HG03280 (cell line): Measurements from ENCODE around the gene ABL1.
"Not testable (repeated sequence)": the region's sequence is repeated elsewhere in the genome, so short reads cannot be mapped to it uniquely, and the experiment has no call there.

Experiments used
- ATAC-seq: cut with Tn5 transposase; IDR thresholded peaks from one replicate; pipeline ENCODE4 v1.9.1; 2021; ENCODE audit warnings: mild to moderate bottlenecking, moderate library complexity; ENCODE audit not compliant: unreplicated experiment

ABL1 gene

DNA sequence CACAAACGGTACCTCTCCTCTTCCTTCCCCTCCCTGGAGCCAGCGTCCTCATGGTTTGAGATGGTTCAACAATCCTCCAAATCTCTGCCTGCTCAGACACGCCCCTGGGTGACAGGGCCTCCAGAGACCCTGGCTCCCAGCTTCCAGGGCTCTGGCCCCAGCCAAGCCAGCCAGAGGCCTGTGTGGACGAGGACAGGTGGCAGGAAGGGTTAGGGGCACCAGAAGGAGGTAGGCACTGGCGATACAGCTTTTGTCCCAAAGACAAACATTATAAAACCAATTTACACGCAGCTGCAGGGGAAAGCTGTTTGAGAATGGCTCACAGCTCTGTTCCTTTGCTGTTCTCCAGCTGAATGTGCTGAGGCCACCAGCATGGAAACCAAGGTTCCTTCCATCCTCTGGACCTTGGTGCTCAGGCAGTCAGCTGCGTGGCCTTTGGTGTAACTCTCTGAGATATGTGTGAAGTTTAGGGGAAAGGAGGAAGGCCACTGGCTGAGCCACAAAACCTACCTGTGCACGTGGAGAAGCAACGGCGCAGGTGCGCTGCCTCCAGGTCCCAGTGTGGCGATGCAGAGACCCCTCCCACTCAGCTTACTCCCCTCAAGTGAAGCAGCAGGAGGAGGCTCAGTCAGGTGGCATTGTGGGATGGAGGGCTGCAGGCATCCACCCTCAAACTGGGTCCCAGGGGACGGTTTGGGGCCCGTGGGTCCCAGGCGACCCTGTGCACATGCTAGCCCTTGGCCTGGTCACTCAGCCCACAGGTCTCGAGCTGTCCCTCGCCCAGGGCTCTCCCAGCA lies 65.8 kb downstream of the ABL1 start:
- ATAC-seq, result no peak

DNA sequence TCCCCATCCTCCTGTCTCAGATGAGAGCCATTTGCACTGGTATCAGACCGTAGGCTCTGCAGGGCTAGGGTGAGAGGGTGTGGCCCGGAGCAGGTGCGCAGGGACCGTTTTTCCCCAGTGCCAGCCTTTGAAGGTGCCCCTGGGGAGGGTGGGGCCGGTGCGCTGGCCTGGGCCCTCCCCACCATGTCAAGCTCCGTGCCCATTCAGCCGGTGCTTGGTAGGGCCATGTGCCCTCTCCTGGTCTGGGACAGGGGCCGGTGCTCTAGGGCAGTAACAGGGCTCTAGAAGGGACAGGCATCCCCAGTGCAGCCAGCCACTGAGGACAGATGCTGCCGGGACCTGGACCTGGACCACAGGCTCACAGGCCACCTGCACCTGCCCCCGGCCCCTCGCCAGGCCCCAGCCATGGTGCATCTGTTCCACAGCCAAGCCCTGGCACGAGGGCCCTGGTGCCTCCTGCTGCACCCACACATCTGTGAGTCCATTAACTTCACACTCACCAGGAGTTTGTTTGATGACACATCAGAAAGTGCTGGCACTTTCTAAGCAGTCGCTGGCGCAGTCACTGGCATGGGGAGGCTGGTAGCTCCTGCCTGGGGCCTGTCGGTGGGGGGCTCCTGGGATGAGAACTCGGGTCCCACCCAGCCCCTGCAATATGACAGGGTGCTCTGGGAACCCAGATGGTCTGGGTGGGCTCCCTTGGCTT lies 66.6 kb downstream of the ABL1 start:
- ATAC-seq, result no peak

DNA sequence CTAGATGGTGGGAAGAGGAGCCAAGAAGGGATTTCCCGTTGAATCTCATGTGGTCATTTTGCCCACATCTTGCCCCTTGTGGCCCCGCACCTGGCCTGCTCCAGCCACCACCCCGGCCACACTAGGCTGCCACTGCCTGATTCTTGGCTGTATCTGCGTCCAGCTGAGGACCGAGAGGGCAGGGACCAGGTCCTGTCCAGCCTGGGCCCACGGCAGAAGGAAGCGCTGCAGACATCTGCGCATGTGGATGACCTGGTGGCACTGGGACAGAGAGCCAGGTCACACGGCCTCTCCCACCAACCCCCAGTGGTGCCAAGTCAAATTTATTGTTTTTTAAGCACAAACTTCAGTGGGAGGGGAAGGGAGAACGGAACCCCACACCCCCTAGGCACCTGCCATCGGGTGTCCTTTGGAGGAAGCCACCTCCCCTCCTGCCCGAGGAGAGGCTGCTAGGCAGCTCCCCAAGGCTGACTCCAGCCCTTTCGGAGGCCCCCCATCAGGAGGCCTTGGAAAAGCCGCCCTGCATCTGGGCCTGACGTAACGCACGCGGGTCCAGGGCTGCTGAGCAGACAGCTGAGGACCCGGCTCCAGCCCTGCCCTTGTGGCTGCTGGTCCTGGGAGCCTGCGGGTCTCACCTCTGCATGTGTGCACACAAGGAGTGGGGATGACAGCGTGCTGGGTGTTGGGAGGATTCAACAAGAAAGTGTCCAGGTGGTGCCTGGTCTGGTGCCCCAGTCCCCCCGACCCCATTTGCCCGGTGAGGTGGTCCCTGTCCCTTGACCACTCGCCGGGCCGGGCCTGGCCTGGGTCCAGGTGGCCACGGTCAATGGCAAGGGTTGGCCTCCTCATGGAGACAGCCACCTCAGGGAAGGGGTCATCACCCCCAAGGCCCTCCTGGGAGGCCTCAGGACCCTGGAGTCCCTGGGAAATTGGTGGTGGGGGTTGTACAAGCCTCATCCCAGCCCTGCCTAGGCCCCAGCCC lies 67.4 kb downstream of the ABL1 start:
- no peak for ATAC-seq

DNA sequence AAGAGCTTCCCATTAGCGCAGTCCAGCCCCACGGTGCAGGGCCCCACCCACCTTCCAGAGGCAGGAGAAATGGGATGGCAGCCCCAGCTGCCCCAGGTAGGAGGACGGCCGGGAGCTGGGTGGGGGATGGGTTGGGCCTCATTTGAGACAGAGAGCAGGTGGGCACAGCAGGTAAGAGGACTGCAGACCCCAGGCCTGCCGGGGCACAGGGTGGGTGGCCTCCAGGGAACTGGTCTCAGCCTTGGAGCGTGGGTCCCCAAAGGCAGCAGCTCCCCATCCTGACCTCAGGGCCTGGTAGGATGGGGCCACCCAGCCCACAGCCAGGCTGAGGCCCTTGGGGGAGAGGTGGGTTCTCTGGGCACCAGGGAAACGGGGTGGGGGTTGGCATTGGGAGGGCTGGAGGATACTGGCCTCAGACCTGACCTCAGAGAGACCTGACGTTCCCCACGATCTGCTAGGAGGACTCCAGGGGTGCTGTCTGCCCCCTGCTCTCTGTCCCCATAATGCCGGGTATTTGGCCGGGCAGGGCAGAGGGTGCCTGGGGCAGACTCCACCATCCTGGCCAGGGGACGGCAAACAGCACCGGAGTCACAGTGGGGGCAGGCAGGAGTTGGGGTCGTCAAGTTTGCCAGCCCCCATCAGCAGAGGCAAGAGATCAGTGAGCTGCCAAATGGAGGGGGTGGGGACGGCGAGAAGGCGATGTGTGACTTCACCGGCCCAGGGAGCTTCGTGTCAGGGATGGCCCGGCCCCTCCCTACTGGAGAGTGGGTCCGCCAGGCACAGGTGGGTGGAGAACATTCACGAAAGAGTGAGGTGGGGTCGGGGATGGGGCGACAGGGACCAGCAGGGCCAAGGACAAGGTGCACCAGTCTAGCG lies 68.4 kb downstream of the ABL1 start:
- ATAC-seq, result no peak

DNA sequence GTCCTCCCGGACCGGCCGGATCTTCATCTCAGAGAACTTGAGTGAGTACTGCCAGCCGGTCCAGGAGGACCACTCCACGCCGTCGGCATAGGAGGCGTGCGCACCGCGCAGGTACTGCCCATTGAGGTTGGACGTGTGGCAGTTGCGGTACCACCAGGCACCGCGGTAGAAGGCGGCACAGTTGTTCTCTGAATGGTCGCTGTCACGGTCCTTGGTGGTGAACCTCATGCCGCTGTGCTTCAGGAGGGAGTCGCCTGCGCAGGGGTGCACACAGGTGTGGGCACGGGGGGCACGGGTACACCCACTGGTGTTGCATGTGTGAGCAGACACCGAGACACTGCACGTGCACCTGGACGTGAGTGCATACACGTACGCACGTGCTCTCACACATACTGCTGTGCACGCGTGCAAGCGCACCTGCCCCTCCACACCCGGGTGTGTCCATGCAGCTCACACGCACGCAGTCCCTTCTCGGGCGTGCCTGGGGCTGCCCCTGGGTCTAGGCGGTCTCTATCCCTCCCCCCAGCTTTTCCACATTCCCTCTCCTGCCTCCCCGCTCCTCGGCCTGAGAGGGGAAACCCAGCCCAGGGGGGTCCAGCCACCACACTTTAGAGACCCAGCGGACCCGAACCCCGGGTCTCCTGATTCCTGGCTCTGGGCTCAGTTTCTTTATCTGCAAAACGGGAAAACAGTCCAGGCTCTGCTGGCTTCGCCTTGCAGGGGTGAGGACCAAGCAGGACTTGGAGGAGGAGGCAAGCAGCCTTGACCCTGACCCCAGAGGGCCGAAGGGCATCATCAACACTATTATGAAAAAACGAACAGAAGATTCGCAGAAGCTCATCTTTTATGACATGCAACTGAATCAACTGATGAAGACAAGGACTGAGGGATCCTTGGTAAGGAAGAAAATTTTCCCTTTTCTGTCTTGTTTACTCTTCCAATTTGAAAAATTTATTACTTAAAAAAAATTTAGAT lies 69.3 kb downstream of the ABL1 start:
- no peak for ATAC-seq

DNA sequence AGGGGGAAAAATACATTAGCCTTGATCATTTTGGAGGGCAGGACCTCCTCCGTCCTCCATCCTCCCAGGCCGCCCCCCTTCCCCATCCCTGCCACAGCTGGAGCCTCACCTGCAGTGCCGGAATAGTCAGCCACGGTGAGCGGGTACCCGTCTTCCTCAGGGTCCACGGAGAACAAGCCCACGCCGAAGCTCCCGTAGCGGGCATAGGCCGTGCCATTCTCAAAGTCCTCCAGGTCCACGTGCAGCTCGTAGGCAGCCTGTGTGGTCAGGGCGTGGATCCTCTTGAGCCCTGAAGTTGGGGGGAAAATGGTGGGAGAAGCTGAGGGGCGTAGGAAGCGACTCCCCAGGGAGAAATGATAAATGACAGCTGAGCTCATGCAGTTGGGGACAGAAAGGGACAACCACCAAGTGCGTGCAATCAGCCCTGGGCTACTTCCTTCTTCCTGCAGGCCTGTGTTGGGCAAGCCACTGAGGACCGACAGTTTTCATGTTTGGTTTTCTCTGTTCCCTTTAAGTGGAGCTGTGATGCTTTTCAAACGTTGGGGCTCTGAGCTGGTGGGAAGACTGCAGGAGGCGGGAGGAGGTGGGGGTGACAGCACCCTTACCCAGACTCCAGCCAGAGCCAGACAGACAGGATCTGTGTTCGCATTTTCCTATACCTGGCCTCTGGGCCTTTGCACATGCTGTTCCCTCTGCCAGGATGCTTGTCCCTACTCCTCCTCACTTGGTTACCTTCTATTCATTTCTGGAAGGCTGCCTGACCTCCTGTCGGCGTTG lies 70.3 kb downstream of the ABL1 start:
- ATAC-seq, result no peak

DNA sequence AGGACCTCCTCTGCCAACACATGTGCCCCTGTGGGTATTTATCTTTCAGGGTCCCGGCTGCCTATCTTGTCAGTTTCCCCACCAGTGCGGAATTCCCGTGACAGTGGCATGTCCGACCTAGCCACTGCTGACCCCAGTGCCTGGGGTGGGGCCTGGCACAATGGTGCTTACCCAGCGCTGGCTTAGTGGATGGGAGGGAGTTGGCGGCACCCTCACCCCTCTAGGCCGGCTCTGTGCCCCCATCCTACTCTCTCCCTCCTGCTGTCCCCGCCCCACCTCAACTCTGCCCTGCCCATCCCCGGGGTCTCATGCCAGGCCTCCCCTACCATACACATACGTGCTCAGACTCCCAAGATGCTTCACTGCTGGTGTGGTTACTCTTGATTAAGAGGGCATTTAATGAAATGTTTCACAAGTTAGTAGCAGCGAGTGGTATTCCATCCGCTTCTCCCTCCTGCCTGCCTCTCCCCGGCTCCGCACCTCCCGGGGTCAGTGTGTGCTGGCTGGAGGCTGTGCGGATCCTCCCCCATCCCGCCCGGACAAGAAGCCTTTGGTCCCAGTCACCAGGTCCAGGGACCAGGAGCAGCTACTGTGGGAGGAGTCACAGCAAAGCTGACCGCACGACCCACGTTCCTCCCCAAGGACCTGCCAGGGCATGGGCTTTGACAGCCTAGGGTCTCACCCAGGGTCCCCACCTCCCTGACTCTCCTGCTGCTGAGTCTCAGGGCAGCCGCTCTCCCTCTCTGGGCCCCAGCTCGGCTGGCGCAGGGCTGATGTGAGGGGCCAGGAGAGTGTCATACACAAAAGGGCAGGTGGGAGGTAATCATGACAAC lies 71.1 kb downstream of the ABL1 start:
- ATAC-seq, result no peak

DNA sequence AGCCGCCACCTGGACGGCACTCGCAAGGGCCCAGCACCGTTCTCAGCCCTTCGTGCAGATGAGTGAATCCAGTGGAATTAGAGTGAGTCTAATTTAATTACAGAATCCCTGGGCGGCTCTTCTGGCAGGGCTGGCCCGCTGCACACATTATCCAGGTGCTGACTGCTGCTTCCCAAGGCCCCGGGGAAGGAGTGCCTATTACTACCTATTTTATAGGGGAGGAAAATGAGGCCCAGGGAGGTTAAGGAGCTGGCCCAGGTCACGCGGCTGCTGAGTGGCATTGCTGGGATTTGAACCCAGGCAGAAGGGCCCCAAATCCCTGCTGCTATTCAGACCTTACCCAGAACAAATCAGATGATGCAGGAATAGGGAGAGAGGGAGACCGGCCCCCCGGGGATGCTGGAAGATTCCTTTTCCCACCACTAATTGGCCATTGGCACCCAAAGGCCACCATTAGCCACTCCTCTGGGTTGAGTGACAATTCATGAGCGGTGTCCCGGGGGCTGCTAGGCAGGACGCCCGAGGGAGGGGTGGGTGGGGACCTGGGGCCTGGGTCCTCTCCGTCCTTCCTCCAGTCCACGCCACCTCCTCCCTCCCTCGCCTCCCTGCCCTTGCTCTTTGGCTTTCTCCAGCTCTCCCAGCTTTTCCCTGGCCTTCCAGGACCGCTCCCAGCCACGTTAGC lies 71.8 kb downstream of the ABL1 start:
- no peak for ATAC-seq

DNA sequence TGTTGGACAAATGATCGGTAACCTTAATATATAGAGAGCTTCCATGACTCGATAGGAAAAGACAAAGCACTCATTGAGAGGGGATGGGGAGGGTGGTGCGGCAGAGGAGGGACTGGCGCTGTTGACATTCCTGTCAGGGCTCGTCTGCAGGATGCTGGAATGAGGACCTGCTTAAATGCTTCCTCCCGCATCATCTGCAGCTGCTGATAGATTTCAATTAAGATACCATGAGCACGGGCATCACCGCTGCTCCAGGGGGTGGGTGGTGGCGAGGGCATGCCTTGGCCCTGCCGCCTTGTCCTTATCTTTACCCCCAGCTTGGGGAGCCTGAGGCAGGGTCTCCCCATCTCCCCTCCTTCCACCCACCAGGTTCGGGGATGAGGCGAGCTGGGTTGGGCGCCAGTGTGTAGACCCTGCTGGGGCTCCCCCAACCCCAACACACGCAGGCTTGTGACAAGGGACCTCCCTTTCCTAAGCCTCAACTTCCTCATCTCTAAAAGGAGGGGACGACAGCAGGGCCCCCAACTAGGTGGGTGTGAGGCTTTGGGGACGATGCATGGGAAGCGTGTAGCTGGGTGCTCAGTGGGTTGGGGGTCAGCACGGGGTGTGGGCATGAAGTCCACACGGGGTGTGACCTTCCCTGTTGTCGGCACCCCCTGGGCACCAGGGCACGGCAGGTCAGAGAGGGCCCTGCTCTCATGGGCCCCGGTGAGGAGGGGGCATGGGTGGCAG lies 73.3 kb downstream of the ABL1 start:
- ATAC-seq, result no peak

DNA sequence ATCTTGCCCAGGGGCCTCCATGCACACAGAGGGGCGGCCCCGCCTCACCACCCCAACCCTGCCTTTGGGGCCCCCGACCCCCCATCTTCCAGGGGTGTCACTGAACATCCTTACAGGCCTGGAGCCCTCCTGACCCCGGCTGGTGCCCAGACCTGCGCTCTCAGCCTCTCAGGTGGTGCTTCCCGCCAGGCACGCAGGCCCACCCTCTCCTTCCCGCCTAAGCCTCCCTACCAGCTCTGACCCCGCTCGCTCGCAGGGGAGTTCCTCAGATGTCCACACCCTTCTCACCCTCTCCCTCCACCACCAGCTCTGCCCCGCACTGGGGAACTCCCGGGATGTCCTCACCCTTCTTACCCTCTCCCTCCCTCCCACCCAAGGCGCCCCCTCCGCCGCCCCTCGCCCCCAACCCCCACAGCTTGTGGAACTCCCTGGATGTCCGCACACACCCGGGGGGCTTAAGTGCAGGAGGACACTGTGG lies 73.9 kb downstream of the ABL1 start:
- ATAC-seq, result no peak

DNA sequence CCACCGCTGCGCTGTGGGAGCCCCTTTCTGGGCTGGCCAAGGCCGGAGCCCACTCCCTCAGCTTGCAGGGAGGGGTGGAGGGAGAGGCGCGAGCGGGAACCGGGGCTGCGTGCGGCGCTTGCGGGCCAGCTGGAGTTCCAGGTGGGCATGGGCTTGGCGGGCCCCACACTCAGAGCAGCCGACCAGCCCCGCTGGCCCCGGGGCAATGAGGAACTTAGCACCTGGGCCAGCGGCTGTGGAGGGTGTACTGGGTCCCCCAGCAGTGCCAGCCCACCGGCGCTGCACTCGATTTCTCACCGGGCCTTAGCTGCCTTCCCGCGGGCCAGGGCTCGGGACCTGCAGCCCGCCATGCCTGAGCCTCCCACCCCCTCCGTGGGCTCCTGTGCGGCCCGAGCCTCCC lies 75.0 kb downstream of the ABL1 start:
- not testable (repeated sequence) for ATAC-seq

DNA sequence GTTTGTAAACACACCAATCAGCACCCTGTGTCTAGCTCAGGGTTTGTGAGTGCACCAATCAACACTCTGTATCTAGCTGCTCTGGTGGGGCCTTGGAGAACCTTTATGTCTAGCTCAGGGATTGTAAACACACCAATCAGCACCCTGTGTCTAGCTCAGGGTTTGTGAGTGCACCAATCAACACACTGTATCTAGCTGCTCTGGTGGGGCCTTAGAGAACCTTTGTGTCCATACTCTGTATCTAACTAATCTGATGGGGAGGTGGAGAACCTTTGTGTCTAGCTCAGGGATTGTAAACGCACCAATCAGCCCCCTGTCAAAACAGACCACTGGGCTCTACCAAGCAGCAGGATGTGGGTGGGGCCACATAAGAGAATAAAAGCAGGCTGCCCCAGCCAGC lies 75.6 kb downstream of the ABL1 start:
- not testable (repeated sequence) for ATAC-seq

DNA sequence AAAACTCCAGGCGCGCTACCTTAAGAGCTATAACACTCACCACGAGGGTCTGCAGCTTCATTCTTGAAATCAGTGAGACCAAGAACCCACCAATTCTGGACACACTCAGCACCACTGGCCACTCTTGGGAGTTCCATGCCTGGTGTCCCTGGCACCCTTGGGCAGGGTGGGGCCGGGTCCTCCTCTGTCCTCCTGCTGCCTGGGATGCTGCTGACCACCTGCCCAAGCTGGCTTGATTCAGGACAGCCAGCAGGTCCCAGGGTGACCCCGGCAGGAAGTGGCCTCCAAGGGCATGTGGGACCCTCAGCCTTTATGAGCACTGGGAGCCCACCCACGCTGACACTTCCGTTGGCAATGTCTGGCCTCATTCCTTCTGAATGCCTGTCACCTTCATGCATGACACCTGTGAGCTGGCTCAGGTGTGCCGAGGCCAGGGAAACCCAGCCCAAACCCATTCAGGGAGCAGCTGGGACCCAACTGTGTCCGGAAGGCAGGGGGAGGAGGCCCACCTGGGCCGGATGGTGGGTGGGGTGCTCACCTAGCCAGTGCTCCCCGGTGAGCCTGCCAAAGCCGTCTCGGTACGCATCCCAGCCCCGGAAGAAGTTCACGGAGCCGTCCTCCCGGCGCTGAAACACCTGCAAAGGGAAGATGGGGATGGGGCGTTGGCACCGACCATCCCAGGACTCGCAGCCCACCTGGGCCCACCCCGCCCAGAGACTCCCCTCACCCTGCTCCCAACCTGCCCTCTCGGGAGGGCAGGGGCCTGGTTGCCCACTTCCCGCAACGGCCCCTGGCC lies 76.4 kb downstream of the ABL1 start:
- no peak for ATAC-seq

DNA sequence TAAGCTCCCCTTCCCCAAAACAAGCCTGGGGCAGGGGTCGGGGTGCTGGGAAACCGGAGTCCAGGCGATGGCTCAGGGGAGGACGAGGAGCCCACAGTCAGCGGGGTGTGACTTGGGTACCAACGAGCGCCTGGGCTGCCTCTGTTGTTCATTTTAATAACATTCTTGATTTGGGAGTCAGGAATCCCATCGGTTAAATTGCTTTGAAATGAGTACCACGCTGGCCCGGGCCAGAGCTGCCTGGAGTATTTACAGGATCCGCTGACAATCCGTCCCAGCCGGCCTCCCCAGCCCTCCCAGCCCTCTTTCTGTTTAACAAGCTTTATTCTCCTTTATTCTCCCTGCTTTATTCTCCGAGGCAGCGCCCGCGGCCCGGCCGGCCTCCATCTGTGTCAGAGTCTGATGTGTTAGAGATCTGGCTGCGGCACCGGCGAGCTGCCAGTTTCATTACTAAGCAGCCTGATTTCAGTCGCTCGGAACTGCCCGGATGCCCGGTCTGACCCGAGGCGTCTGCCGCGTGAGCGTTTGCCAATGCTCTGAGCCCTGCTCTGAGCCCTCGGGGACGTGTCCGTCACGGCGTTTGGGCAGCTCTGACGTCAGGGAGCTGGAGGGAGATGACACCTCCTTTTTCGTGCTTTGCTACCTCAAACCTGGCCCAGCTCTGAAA lies 78.0 kb downstream of the ABL1 start:
- ATAC-seq, result no peak
